SU-DHL-6 (cell line): ENCODE measurements around the gene MRM1.

ENCODE experiments used
- H2AFZ ChIP-seq: fragments of 200-600 bp; sonication (generic); 2 replicates; pipeline ENCODE4 v1.6.1; 2014; ENCODE audit warnings: low read depth, mild to moderate bottlenecking, moderate library complexity, mixed read lengths, antibody characterized with exemption, low read length; ENCODE audit not compliant: severe bottlenecking
- H3F3A ChIP-seq: fragments of 200-600 bp; shearing (Covaris generic); 2 replicates; pipeline ENCODE4 v1.6.0; 2016; ENCODE audit warnings: antibody characterized with exemption, mild to moderate bottlenecking; ENCODE audit not compliant: insufficient read depth
- H3K27ac ChIP-seq: fragments of 200-600 bp; sonication (generic); 2 replicates; pipeline ENCODE4 v1.5.1; 2016; ENCODE audit warnings: low read depth, mild to moderate bottlenecking, low read length, moderate library complexity, mixed read lengths
- H3K27me3 ChIP-seq: fragments of 200-600 bp; sonication (generic), shearing (Covaris generic); 2 replicates; pipeline ENCODE4 v1.6.0; 2014; ENCODE audit warnings: mild to moderate bottlenecking, low read length
- H3K36me3 ChIP-seq: fragments of 200-600 bp; sonication (generic); 2 replicates; pipeline ENCODE4 v1.6.1; 2014; ENCODE audit warnings: mild to moderate bottlenecking, low read length, mixed read lengths
- H3K4me2 ChIP-seq: fragments of 300-600, 200-600 bp; shearing (Covaris generic), sonication (generic); 2 replicates; pipeline ENCODE4 v1.6.0; 2014; ENCODE audit warnings: low read length, low read depth, mild to moderate bottlenecking; ENCODE audit not compliant: poor library complexity, severe bottlenecking
- H3K4me3 ChIP-seq: fragments of 200-600 bp; sonication (generic); 2 replicates; pipeline ENCODE4 v1.5.1; 2014; ENCODE audit warnings: antibody characterized with exemption, low read length, mild to moderate bottlenecking, mixed read lengths; ENCODE audit not compliant: insufficient read depth, poor library complexity, severe bottlenecking
- H3K79me2 ChIP-seq: fragments of 200-600 bp; sonication (generic); 2 replicates; pipeline ENCODE4 v1.6.1; 2014; ENCODE audit warnings: mild to moderate bottlenecking, low read length, moderate library complexity; ENCODE audit not compliant: insufficient read depth
- H3K9ac ChIP-seq: fragments of 200-600 bp; sonication (generic); 2 replicates; pipeline ENCODE4 v1.7.0; 2014; ENCODE audit warnings: mild to moderate bottlenecking, low read length
- H3K9me2 ChIP-seq: fragments of 200-600 bp; sonication (generic); replicated peaks from 2 replicates; pipeline ENCODE4 v1.6.1; 2014; ENCODE audit warnings: low read length; ENCODE audit not compliant: insufficient read depth
- H3K9me3 ChIP-seq: fragments of 200-600 bp; sonication (generic); 2 replicates; pipeline ENCODE4 v1.6.1; 2014; ENCODE audit warnings: low read length, mixed read lengths; ENCODE audit not compliant: insufficient read depth
- H4K20me1 ChIP-seq: fragments of 200-600 bp; sonication (generic); 2 replicates; pipeline ENCODE4 v1.6.1; 2014; ENCODE audit warnings: low read depth, mild to moderate bottlenecking, antibody characterized with exemption, low read length, moderate library complexity, mixed read lengths
- CTCF ChIP-seq: fragments of 200-600 bp; sonication (generic); IDR thresholded peaks from one replicate; pipeline ENCODE4 v1.5.1; 2017; ENCODE audit warnings: antibody characterized with exemption, mild to moderate bottlenecking, low read length, moderate library complexity; ENCODE audit not compliant: insufficient read depth, poor library complexity, severe bottlenecking
- EZH2phosphoT487 ChIP-seq: fragments of 200-600 bp; sonication (generic), shearing (Covaris generic); conservative IDR thresholded peaks from 2 replicates; pipeline ENCODE4 v1.6.1; 2018; ENCODE audit warnings: mild to moderate bottlenecking, antibody characterized with exemption, low read length, moderate library complexity, mixed read lengths

The MRM1 gene

GRCh38 chr17:36609498-36609862, 8.1 kb downstream of the MRM1 start:
- peaks cover 10% of the 10 kb centered on the region; the same call in 1 of the 2 replicates for H3K79me2 ChIP-seq
- H3K9me3 ChIP-seq: no peaks in the 10 kb centered on the region
- no peaks in the 10 kb centered on the region for H4K20me1 ChIP-seq
- H3K4me3 ChIP-seq: no peak overlapping the region
- TF ChIP-seq CTCF: no peak
- H3F3A ChIP-seq: no peaks in the 10 kb centered on the region
- H3K9me2 ChIP-seq: no peaks in the 10 kb centered on the region
- H3K4me2 ChIP-seq: no peak overlapping the region
- no peak overlapping the region for H3K9ac ChIP-seq
- no peak overlapping the region for H2AFZ ChIP-seq
- no peak overlapping the region for H3K27ac ChIP-seq
- H3K27me3 ChIP-seq: no peaks in the 10 kb centered on the region
- no peaks in the 10 kb centered on the region for H3K36me3 ChIP-seq

- H3K36me3 ChIP-seq: no peaks in the 10 kb centered on the region
- no peaks in the 10 kb centered on the region for H3K9me2 ChIP-seq
- TF ChIP-seq CTCF: no peak
- no peak for TF ChIP-seq EZH2phosphoT487
- no peak overlapping the region for H3K4me3 ChIP-seq
- H2AFZ ChIP-seq: no peak overlapping the region
- no peaks in the 10 kb centered on the region for H3F3A ChIP-seq
- H3K9ac ChIP-seq: no peak overlapping the region
- no peaks in the 10 kb centered on the region for H3K27me3 ChIP-seq
- no peak overlapping the region for H3K4me2 ChIP-seq
- H3K27ac ChIP-seq: no peak overlapping the region
- no peaks in the 10 kb centered on the region for H4K20me1 ChIP-seq
- H3K9me3 ChIP-seq: no peaks in the 10 kb centered on the region
- peaks cover 8% of the 10 kb centered on the region; the same call in 1 of the 2 replicates for H3K79me2 ChIP-seq
Observed at GRCh38 chr17:36610474-36610873, 9.1 kb downstream of the MRM1 start.

- Histone ChIP-seq H3F3A (no peaks in the 10 kb centered on the region), H3K4me2 (no peak overlapping the region), H3K9me2 (no peaks in the 10 kb centered on the region), H3K9ac (no peak overlapping the region), H3K27me3 (no peaks in the 10 kb centered on the region), H4K20me1 (no peaks in the 10 kb centered on the region), H3K36me3 (no peaks in the 10 kb centered on the region), H3K27ac (no peak overlapping the region), H3K9me3 (no peaks in the 10 kb centered on the region), H3K4me3 (no peak overlapping the region), H3K79me2 (no peaks in the 10 kb centered on the region; the same call in 1 of the 2 replicates), H2AFZ (no peak overlapping the region)
- TF ChIP-seq CTCF: no peak
- TF ChIP-seq EZH2phosphoT487: no peak
Observed at GRCh38 chr17:36611345-36612072, 10.1 kb downstream of the MRM1 start.
